ENCODE data around the gene CPT1C.

GRCh38 chr19:49680421-49681351 lies 10.2 kb upstream of the CPT1C start:
- TF ChIP-seq YY1 (IDR thresholded peaks at IDR 0.05; ENCODE audit: insufficient read depth, insufficient read length) (no peak), ZNF274 (IDR thresholded peaks at IDR 0.05; ENCODE audit: low read depth, low read length) (no peak), SUZ12 (IDR thresholded peaks at IDR 0.05; ENCODE audit: extremely low read depth, insufficient read depth, insufficient read length) (no peak)
